ENCODE data around the gene FARS2.

The FARS2 gene

GRCh38 chr6:5230081-5230480 lies 31.2 kb upstream of the FARS2 start:
- no peaks in the 10 kb centered on the region for H3K27me3 ChIP-seq (ENCODE audit: control insufficient read depth, insufficient read depth, low read length)
- H3K9me3 ChIP-seq (ENCODE audit: control insufficient read depth, insufficient read depth, low read length), result no peaks in the 10 kb centered on the region
- no peak overlapping the region for H3K9ac ChIP-seq (ENCODE audit: low read depth, low read length)
- no peaks in the 10 kb centered on the region for H3K36me3 ChIP-seq (ENCODE audit: control insufficient read depth, insufficient read depth, low read length)
- H3K4me1 ChIP-seq (ENCODE audit: control insufficient read depth, insufficient read depth, low read length), result peaks cover 22% of the 10 kb centered on the region
- no peak overlapping the region for H3K27ac ChIP-seq (ENCODE audit: low read depth, low read length)
- no peak overlapping the region for H3K4me3 ChIP-seq (ENCODE audit: low read depth, low read length)

- H3K36me3 ChIP-seq (ENCODE audit: control insufficient read depth, insufficient read depth, low read length), result peaks cover 9% of the 10 kb centered on the region
- no peak overlapping the region for H3K4me3 ChIP-seq (ENCODE audit: low read depth, low read length)
- H3K4me1 ChIP-seq (ENCODE audit: control insufficient read depth, insufficient read depth, low read length), result peaks cover 22% of the 10 kb centered on the region
- H3K9me3 ChIP-seq (ENCODE audit: control insufficient read depth, insufficient read depth, low read length), result no peaks in the 10 kb centered on the region
- H3K9ac ChIP-seq (ENCODE audit: low read depth, low read length), result no peak overlapping the region
- H3K27ac ChIP-seq (ENCODE audit: low read depth, low read length), result peak overlapping the region; percentile 16
- H3K27me3 ChIP-seq (ENCODE audit: control insufficient read depth, insufficient read depth, low read length), result no peaks in the 10 kb centered on the region
These were observed 30.0 kb upstream of the FARS2 start for GRCh38 chr6:5231289-5231688.

GRCh38 chr6:5234874-5235273 lies 26.4 kb upstream of the FARS2 start:
- no peaks in the 10 kb centered on the region for H3K27me3 ChIP-seq (ENCODE audit: control insufficient read depth, insufficient read depth, low read length)
- H3K27ac ChIP-seq (ENCODE audit: low read depth, low read length), result no peak overlapping the region
- no peak overlapping the region for H3K9ac ChIP-seq (ENCODE audit: low read depth, low read length)
- peaks cover 22% of the 10 kb centered on the region for H3K4me1 ChIP-seq (ENCODE audit: control insufficient read depth, insufficient read depth, low read length)
- no peak overlapping the region for H3K4me3 ChIP-seq (ENCODE audit: low read depth, low read length)
- peaks cover 9% of the 10 kb centered on the region for H3K36me3 ChIP-seq (ENCODE audit: control insufficient read depth, insufficient read depth, low read length)
- H3K9me3 ChIP-seq (ENCODE audit: control insufficient read depth, insufficient read depth, low read length), result no peaks in the 10 kb centered on the region

- Histone ChIP-seq H3K9ac (ENCODE audit: low read depth, low read length) (no peak overlapping the region), H3K27ac (ENCODE audit: low read depth, low read length) (no peak overlapping the region), H3K9me3 (ENCODE audit: control insufficient read depth, insufficient read depth, low read length) (no peaks in the 10 kb centered on the region), H3K4me1 (ENCODE audit: control insufficient read depth, insufficient read depth, low read length) (peaks cover 26% of the 10 kb centered on the region), H3K36me3 (ENCODE audit: control insufficient read depth, insufficient read depth, low read length) (peaks cover 9% of the 10 kb centered on the region), H3K27me3 (ENCODE audit: control insufficient read depth, insufficient read depth, low read length) (no peaks in the 10 kb centered on the region), H3K4me3 (ENCODE audit: low read depth, low read length) (no peak overlapping the region)
These were observed 25.5 kb upstream of the FARS2 start for GRCh38 chr6:5235830-5236229.

GRCh38 chr6:5237805-5238204 lies 23.5 kb upstream of the FARS2 start:
- Histone ChIP-seq H3K4me1 (ENCODE audit: control insufficient read depth, insufficient read depth, low read length) (peaks cover 17% of the 10 kb centered on the region), H3K4me3 (ENCODE audit: low read depth, low read length) (no peak overlapping the region), H3K9ac (ENCODE audit: low read depth, low read length) (no peak overlapping the region), H3K27ac (ENCODE audit: low read depth, low read length) (no peak overlapping the region), H3K27me3 (ENCODE audit: control insufficient read depth, insufficient read depth, low read length) (no peaks in the 10 kb centered on the region), H3K9me3 (ENCODE audit: control insufficient read depth, insufficient read depth, low read length) (no peaks in the 10 kb centered on the region), H3K36me3 (ENCODE audit: control insufficient read depth, insufficient read depth, low read length) (peaks cover 9% of the 10 kb centered on the region)

GRCh38 chr6:5238336-5238735 lies 23.0 kb upstream of the FARS2 start:
- Histone ChIP-seq H3K9me3 (ENCODE audit: control insufficient read depth, insufficient read depth, low read length) (no peaks in the 10 kb centered on the region), H3K36me3 (ENCODE audit: control insufficient read depth, insufficient read depth, low read length) (peaks cover 9% of the 10 kb centered on the region), H3K9ac (ENCODE audit: low read depth, low read length) (no peak overlapping the region), H3K4me1 (ENCODE audit: control insufficient read depth, insufficient read depth, low read length) (peaks cover 14% of the 10 kb centered on the region), H3K27me3 (ENCODE audit: control insufficient read depth, insufficient read depth, low read length) (no peaks in the 10 kb centered on the region), H3K4me3 (ENCODE audit: low read depth, low read length) (no peak overlapping the region), H3K27ac (ENCODE audit: low read depth, low read length) (no peak overlapping the region)

- Histone ChIP-seq H3K36me3 (ENCODE audit: control insufficient read depth, insufficient read depth, low read length) (no peaks in the 10 kb centered on the region), H3K9me3 (ENCODE audit: control insufficient read depth, insufficient read depth, low read length) (no peaks in the 10 kb centered on the region), H3K4me3 (ENCODE audit: low read depth, low read length) (no peak overlapping the region), H3K27ac (ENCODE audit: low read depth, low read length) (no peak overlapping the region), H3K9ac (ENCODE audit: low read depth, low read length) (no peak overlapping the region), H3K27me3 (ENCODE audit: control insufficient read depth, insufficient read depth, low read length) (no peaks in the 10 kb centered on the region), H3K4me1 (ENCODE audit: control insufficient read depth, insufficient read depth, low read length) (peaks cover 14% of the 10 kb centered on the region)
These were observed 20.1 kb upstream of the FARS2 start for GRCh38 chr6:5241252-5241651.

- Histone ChIP-seq H3K36me3 (ENCODE audit: control insufficient read depth, insufficient read depth, low read length) (no peaks in the 10 kb centered on the region), H3K27me3 (ENCODE audit: control insufficient read depth, insufficient read depth, low read length) (no peaks in the 10 kb centered on the region), H3K9me3 (ENCODE audit: control insufficient read depth, insufficient read depth, low read length) (no peaks in the 10 kb centered on the region), H3K27ac (ENCODE audit: low read depth, low read length) (no peak overlapping the region), H3K4me3 (ENCODE audit: low read depth, low read length) (no peak overlapping the region), H3K9ac (ENCODE audit: low read depth, low read length) (no peak overlapping the region), H3K4me1 (ENCODE audit: control insufficient read depth, insufficient read depth, low read length) (peaks cover 14% of the 10 kb centered on the region)
These were observed 18.2 kb upstream of the FARS2 start for GRCh38 chr6:5243069-5243468.

GRCh38 chr6:5246141-5247097 lies 14.9 kb upstream of the FARS2 start:
- Histone ChIP-seq H3K36me3 (ENCODE audit: control insufficient read depth, insufficient read depth, low read length) (no peaks in the 10 kb centered on the region), H3K9ac (ENCODE audit: low read depth, low read length) (no peak overlapping the region)

GRCh38 chr6:5247201-5247600 lies 14.1 kb upstream of the FARS2 start:
- Histone ChIP-seq H3K27ac (ENCODE audit: low read depth, low read length) (no peak overlapping the region), H3K27me3 (ENCODE audit: control insufficient read depth, insufficient read depth, low read length) (no peaks in the 10 kb centered on the region), H3K4me3 (ENCODE audit: low read depth, low read length) (no peak overlapping the region), H3K9me3 (ENCODE audit: control insufficient read depth, insufficient read depth, low read length) (no peaks in the 10 kb centered on the region), H3K9ac (ENCODE audit: low read depth, low read length) (no peak overlapping the region), H3K36me3 (ENCODE audit: control insufficient read depth, insufficient read depth, low read length) (no peaks in the 10 kb centered on the region), H3K4me1 (ENCODE audit: control insufficient read depth, insufficient read depth, low read length) (no peaks in the 10 kb centered on the region)

More at GRCh38 chr6:5246141-5247097, 14.9 kb upstream of the FARS2 start:
- Histone ChIP-seq H3K27ac (ENCODE audit: low read depth, low read length) (no peak overlapping the region), H3K9me3 (ENCODE audit: control insufficient read depth, insufficient read depth, low read length) (no peaks in the 10 kb centered on the region), H3K27me3 (ENCODE audit: control insufficient read depth, insufficient read depth, low read length) (no peaks in the 10 kb centered on the region), H3K4me3 (ENCODE audit: low read depth, low read length) (no peak overlapping the region), H3K4me1 (ENCODE audit: control insufficient read depth, insufficient read depth, low read length) (peaks cover 4% of the 10 kb centered on the region)

- Histone ChIP-seq H3K9me3 (ENCODE audit: control insufficient read depth, insufficient read depth, low read length) (no peaks in the 10 kb centered on the region), H3K27me3 (ENCODE audit: control insufficient read depth, insufficient read depth, low read length) (no peaks in the 10 kb centered on the region), H3K36me3 (ENCODE audit: control insufficient read depth, insufficient read depth, low read length) (peaks cover 4% of the 10 kb centered on the region; the same call in 1 of the 2 replicates), H3K4me3 (ENCODE audit: low read depth, low read length) (no peak overlapping the region), H3K27ac (ENCODE audit: low read depth, low read length) (no peak overlapping the region), H3K4me1 (ENCODE audit: control insufficient read depth, insufficient read depth, low read length) (no peaks in the 10 kb centered on the region), H3K9ac (ENCODE audit: low read depth, low read length) (no peak overlapping the region)
These were observed 12.8 kb upstream of the FARS2 start for GRCh38 chr6:5248302-5249098.
